CD4-positive, alpha-beta T cell treated with Interleukin-4 for 4 hours (primary cell): ENCODE data around the gene C5AR2.
"Not testable (repeated sequence)": the region's sequence is repeated elsewhere in the genome, so short reads cannot be mapped to it uniquely, and the experiment has no call there.

Experiments used
- DNase-seq: peaks from one replicate; pipeline ENCODE4 v3.0.0-alpha.2; 2020

C5AR2 gene

GRCh38 chr19:47331931-47332547, at the start of gene C5AR2:
Gene C5AR2 (plus strand): TSS chr19:47332175. CDS start chr19:47340800, 8,625 bp downstream.
- DNase-seq: no peak

GRCh38 chr19:47283405-47284059, 48.4 kb upstream of the C5AR2 start:
- no peak for DNase-seq

- DNase-seq: peak; percentile 76
Observed at GRCh38 chr19:47284324-47284899, 47.6 kb upstream of the C5AR2 start.

- peak; percentile 81 for DNase-seq
Observed at GRCh38 chr19:47296036-47296435, 35.9 kb upstream of the C5AR2 start.

- not testable (repeated sequence) for DNase-seq
Observed at GRCh38 chr19:47300867-47301266, 31.1 kb upstream of the C5AR2 start.

- no peak for DNase-seq
Observed at GRCh38 chr19:47302249-47302648, 29.7 kb upstream of the C5AR2 start.

GRCh38 chr19:47303966-47304365, 28.0 kb upstream of the C5AR2 start:
- DNase-seq: no peak

GRCh38 chr19:47305309-47305751, 26.6 kb upstream of the C5AR2 start:
- peak; percentile 65 for DNase-seq

- no peak for DNase-seq
Observed at GRCh38 chr19:47306303-47306702, 25.7 kb upstream of the C5AR2 start.

- DNase-seq: no peak
Observed at GRCh38 chr19:47309038-47309437, 22.9 kb upstream of the C5AR2 start.

- no peak for DNase-seq
Observed at GRCh38 chr19:47309608-47310007, 22.4 kb upstream of the C5AR2 start, which contains the start of gene C5AR1. Gene C5AR1 (plus strand): TSS chr19:47309861. CDS start chr19:47309896, 35 bp downstream.

GRCh38 chr19:47310323-47310722, 21.7 kb upstream of the C5AR2 start:
- DNase-seq: no peak

GRCh38 chr19:47310819-47311218, 21.2 kb upstream of the C5AR2 start:
- DNase-seq: no peak

- DNase-seq: no peak
Observed at GRCh38 chr19:47312366-47313006, 19.5 kb upstream of the C5AR2 start.

- DNase-seq: no peak
Observed at GRCh38 chr19:47313754-47314295, 18.1 kb upstream of the C5AR2 start.

- DNase-seq: no peak
Observed at GRCh38 chr19:47315125-47315821, 16.7 kb upstream of the C5AR2 start.

- DNase-seq: no peak
Observed at GRCh38 chr19:47316513-47316912, 15.5 kb upstream of the C5AR2 start.

- DNase-seq: no peak
Observed at GRCh38 chr19:47319923-47320871, 11.8 kb upstream of the C5AR2 start.

- no peak for DNase-seq
Observed at GRCh38 chr19:47321630-47322029, 10.3 kb upstream of the C5AR2 start.

- DNase-seq: no peak
Observed at GRCh38 chr19:47322058-47322457, 9.9 kb upstream of the C5AR2 start.

- no peak for DNase-seq
Observed at GRCh38 chr19:47323409-47323808, 8.6 kb upstream of the C5AR2 start.

- no peak for DNase-seq
Observed at GRCh38 chr19:47323872-47324271, 8.1 kb upstream of the C5AR2 start.
